Measurements from ENCODE around the gene AGBL4.
"Not testable (repeated sequence)": the region's sequence is repeated elsewhere in the genome, so short reads cannot be mapped to it uniquely, and the experiment has no call there.

The AGBL4 gene

DNA sequence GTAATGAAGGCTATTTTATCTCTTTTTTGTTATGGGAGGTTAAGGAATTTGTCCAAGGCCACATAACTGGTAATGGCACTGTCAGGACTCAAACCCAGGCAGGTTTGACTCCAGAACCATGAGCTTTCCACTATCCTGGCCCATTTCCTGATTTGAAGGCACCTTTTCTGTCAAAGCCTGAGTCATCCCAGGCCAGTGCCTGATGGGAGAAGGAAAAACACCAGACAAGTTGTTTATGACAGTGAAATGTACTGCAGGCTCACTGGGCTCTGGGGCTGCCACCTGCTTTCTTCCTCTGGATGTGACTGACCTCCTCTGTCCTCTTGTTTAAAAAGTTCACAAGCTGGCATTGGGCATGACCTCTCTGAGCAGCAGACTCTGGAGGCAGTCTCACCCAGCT, 1479.9 kb downstream of the AGBL4 start:
- H3K27me3 ChIP-seq (ENCODE audit: control insufficient read depth in 1 of 2, insufficient read depth in 2 of 2, low read length in 2 of 2), result no peaks in the 10 kb centered on the region
- no peak overlapping the region for H3K9ac ChIP-seq (ENCODE audit: low read length)
- H3K36me3 ChIP-seq (ENCODE audit: insufficient read depth, low read length), result no peaks in the 10 kb centered on the region
- no peak overlapping the region for H3K27ac ChIP-seq (ENCODE audit: low read depth, low read length)
- H3K4me3 ChIP-seq (ENCODE audit: low read depth in 1 of 2, low read length in 2 of 2), result no peak overlapping the region
- no peaks in the 10 kb centered on the region for H3K9me3 ChIP-seq (ENCODE audit: low read length)
- no peaks in the 10 kb centered on the region for H3K4me1 ChIP-seq (ENCODE audit: insufficient read depth, low read length)

- Histone ChIP-seq H3K4me3 (ENCODE audit: low read depth in 1 of 2, low read length in 2 of 2) (no peak overlapping the region), H3K36me3 (ENCODE audit: insufficient read depth, low read length) (no peaks in the 10 kb centered on the region), H3K4me1 (ENCODE audit: insufficient read depth, low read length) (no peaks in the 10 kb centered on the region), H3K9ac (ENCODE audit: low read length) (no peak overlapping the region), H3K27me3 (ENCODE audit: control insufficient read depth in 1 of 2, insufficient read depth in 2 of 2, low read length in 2 of 2) (no peaks in the 10 kb centered on the region), H3K9me3 (ENCODE audit: low read length) (no peaks in the 10 kb centered on the region), H3K27ac (ENCODE audit: low read depth, low read length) (no peak overlapping the region)
Measured at GRCh38 chr1:48540587-48540986, 1483.2 kb downstream of the AGBL4 start.

GRCh38 chr1:48536477-48536876, 1487.3 kb downstream of the AGBL4 start:
- no peaks in the 10 kb centered on the region for H3K4me1 ChIP-seq (ENCODE audit: insufficient read depth, low read length)
- H3K27me3 ChIP-seq (ENCODE audit: control insufficient read depth in 1 of 2, insufficient read depth in 2 of 2, low read length in 2 of 2), result no peaks in the 10 kb centered on the region
- no peak overlapping the region for H3K27ac ChIP-seq (ENCODE audit: low read depth, low read length)
- no peak overlapping the region for H3K4me3 ChIP-seq (ENCODE audit: low read depth in 1 of 2, low read length in 2 of 2)
- H3K9me3 ChIP-seq (ENCODE audit: low read length), result no peaks in the 10 kb centered on the region
- H3K36me3 ChIP-seq (ENCODE audit: insufficient read depth, low read length), result no peaks in the 10 kb centered on the region
- H3K9ac ChIP-seq (ENCODE audit: low read length), result no peak overlapping the region

GRCh38 chr1:48532976-48533375, 1490.8 kb downstream of the AGBL4 start:
- no peaks in the 10 kb centered on the region for H3K36me3 ChIP-seq (ENCODE audit: insufficient read depth, low read length)
- no peak overlapping the region for H3K9ac ChIP-seq (ENCODE audit: low read length)
- H3K27ac ChIP-seq (ENCODE audit: low read depth, low read length), result no peak overlapping the region
- H3K4me1 ChIP-seq (ENCODE audit: insufficient read depth, low read length), result no peaks in the 10 kb centered on the region
- no peak overlapping the region for H3K4me3 ChIP-seq (ENCODE audit: low read depth in 1 of 2, low read length in 2 of 2)
- no peaks in the 10 kb centered on the region for H3K9me3 ChIP-seq (ENCODE audit: low read length)
- H3K27me3 ChIP-seq (ENCODE audit: control insufficient read depth in 1 of 2, insufficient read depth in 2 of 2, low read length in 2 of 2), result no peaks in the 10 kb centered on the region

DNA sequence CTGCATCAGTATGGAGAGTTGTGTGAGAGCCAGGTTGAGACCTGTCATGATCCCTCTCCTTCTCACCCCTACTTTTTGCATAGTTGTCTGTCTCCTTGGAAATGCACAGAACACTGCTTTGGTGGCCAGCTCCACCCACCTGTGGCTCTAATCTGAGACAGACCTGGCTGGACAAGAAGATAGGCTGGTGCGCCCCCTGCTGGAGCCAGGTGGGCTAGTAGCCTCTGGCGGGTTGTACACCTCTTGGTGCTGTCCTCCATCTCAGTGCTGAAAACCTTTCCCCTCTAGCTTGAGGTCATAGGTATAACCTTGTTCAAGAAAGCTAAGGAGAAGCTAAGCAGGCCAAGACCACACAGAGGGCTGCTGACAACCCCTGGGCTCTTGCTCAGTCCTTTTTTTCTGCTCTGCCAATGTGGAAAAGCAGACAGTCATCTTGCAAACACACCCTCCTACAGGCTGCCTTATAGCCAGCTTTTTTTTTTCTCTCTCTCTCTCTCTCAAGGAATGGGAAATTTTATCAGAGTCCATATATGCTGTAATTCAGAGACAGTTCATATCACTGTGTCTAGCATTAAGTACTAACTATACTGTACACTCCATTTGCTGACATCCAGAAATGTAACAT, 1492.9 kb downstream of the AGBL4 start:
- Histone ChIP-seq H3K9me3 (ENCODE audit: low read length) (no peaks in the 10 kb centered on the region), H3K27me3 (ENCODE audit: control insufficient read depth in 1 of 2, insufficient read depth in 2 of 2, low read length in 2 of 2) (no peaks in the 10 kb centered on the region), H3K27ac (ENCODE audit: low read depth, low read length) (no peak overlapping the region), H3K9ac (ENCODE audit: low read length) (no peak overlapping the region), H3K36me3 (ENCODE audit: insufficient read depth, low read length) (no peaks in the 10 kb centered on the region), H3K4me1 (ENCODE audit: insufficient read depth, low read length) (peaks cover 11% of the 10 kb centered on the region), H3K4me3 (ENCODE audit: low read depth in 1 of 2, low read length in 2 of 2) (no peak overlapping the region)

DNA sequence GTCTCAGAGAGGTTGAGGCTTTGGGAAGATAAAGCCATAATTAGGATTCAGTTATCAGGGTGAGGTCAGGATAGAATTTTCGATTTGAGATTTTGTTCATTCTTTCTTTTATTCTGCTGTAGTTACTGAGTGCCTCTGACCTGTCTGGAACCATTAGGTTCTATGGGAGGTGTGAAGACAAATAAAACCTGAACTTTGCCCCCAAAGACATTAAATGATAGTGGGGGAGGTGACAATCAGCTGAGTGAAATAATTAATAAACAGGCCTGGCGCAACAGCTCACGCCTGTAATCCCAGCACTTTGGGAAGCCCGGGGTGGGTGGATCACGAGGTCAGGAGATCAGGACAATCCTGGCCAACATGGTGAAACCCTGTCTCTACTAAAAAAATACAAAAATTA, 1496.7 kb downstream of the AGBL4 start:
- Histone ChIP-seq H3K36me3 (ENCODE audit: insufficient read depth, low read length) (no peaks in the 10 kb centered on the region), H3K4me3 (ENCODE audit: low read depth in 1 of 2, low read length in 2 of 2) (no peak overlapping the region), H3K27me3 (ENCODE audit: control insufficient read depth in 1 of 2, insufficient read depth in 2 of 2, low read length in 2 of 2) (no peaks in the 10 kb centered on the region), H3K4me1 (ENCODE audit: insufficient read depth, low read length) (peaks cover 13% of the 10 kb centered on the region), H3K9ac (ENCODE audit: low read length) (no peak overlapping the region), H3K27ac (ENCODE audit: low read depth, low read length) (no peak overlapping the region), H3K9me3 (ENCODE audit: low read length) (no peaks in the 10 kb centered on the region)

GRCh38 chr1:48526008-48526710, 1497.6 kb downstream of the AGBL4 start:
- Histone ChIP-seq H3K9ac (ENCODE audit: low read length) (no peak overlapping the region), H3K4me1 (ENCODE audit: insufficient read depth, low read length) (peaks cover 13% of the 10 kb centered on the region), H3K27ac (ENCODE audit: low read depth, low read length) (no peak overlapping the region), H3K9me3 (ENCODE audit: low read length) (no peaks in the 10 kb centered on the region), H3K36me3 (ENCODE audit: insufficient read depth, low read length) (no peaks in the 10 kb centered on the region), H3K4me3 (ENCODE audit: low read depth in 1 of 2, low read length in 2 of 2) (no peak overlapping the region), H3K27me3 (ENCODE audit: control insufficient read depth in 1 of 2, insufficient read depth in 2 of 2, low read length in 2 of 2) (no peaks in the 10 kb centered on the region)

GRCh38 chr1:48524892-48525467, 1498.8 kb downstream of the AGBL4 start:
- no peaks in the 10 kb centered on the region for H3K36me3 ChIP-seq (ENCODE audit: insufficient read depth, low read length)
- no peaks in the 10 kb centered on the region for H3K9me3 ChIP-seq (ENCODE audit: low read length)
- no peak overlapping the region for H3K4me3 ChIP-seq (ENCODE audit: low read depth in 1 of 2, low read length in 2 of 2)
- H3K9ac ChIP-seq (ENCODE audit: low read length), result no peak overlapping the region
- H3K4me1 ChIP-seq (ENCODE audit: insufficient read depth, low read length), result peaks cover 13% of the 10 kb centered on the region
- no peak overlapping the region for H3K27ac ChIP-seq (ENCODE audit: low read depth, low read length)
- H3K27me3 ChIP-seq (ENCODE audit: control insufficient read depth in 1 of 2, insufficient read depth in 2 of 2, low read length in 2 of 2), result no peaks in the 10 kb centered on the region

DNA sequence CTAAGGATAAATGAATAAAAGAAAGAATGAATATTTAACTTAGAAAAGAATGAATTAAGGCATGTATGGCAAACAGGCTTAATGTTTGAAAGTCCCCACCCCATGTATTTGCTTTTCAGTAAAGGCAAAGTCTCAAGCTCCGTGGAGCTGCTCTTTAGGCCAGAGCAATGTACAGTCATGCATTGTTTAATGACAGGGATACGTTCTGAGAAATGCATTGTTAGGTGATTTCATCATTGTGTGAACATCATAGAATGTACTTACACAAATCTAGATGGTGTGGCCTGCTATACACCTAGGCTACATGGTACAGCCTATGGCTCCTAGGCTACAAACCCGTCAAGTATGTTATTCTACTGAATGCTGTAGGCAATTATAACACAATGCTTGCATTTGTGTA, 1500.2 kb downstream of the AGBL4 start:
- H3K9me3 ChIP-seq (ENCODE audit: low read length), result no peaks in the 10 kb centered on the region
- no peak overlapping the region for H3K27ac ChIP-seq (ENCODE audit: low read depth, low read length)
- no peak overlapping the region for H3K9ac ChIP-seq (ENCODE audit: low read length)
- no peaks in the 10 kb centered on the region for H3K27me3 ChIP-seq (ENCODE audit: control insufficient read depth in 1 of 2, insufficient read depth in 2 of 2, low read length in 2 of 2)
- no peaks in the 10 kb centered on the region for H3K36me3 ChIP-seq (ENCODE audit: insufficient read depth, low read length)
- peaks cover 13% of the 10 kb centered on the region for H3K4me1 ChIP-seq (ENCODE audit: insufficient read depth, low read length)
- no peak overlapping the region for H3K4me3 ChIP-seq (ENCODE audit: low read depth in 1 of 2, low read length in 2 of 2)

GRCh38 chr1:48519896-48520295, 1503.9 kb downstream of the AGBL4 start:
- H3K9ac ChIP-seq (ENCODE audit: low read length); H3K27me3 ChIP-seq (ENCODE audit: control insufficient read depth in 1 of 2, insufficient read depth in 2 of 2, low read length in 2 of 2); H3K36me3 ChIP-seq (ENCODE audit: insufficient read depth, low read length); H3K9me3 ChIP-seq (ENCODE audit: low read length); H3K4me3 ChIP-seq (ENCODE audit: low read depth in 1 of 2, low read length in 2 of 2); H3K27ac ChIP-seq (ENCODE audit: low read depth, low read length); H3K4me1 ChIP-seq (ENCODE audit: insufficient read depth, low read length): not testable (repeated sequence)

GRCh38 chr1:48506870-48507269, 1516.9 kb downstream of the AGBL4 start:
- no peaks in the 10 kb centered on the region for H3K9me3 ChIP-seq (ENCODE audit: low read length)
- H3K36me3 ChIP-seq (ENCODE audit: insufficient read depth, low read length), result no peaks in the 10 kb centered on the region
- H3K27me3 ChIP-seq (ENCODE audit: control insufficient read depth in 1 of 2, insufficient read depth in 2 of 2, low read length in 2 of 2), result no peaks in the 10 kb centered on the region
- no peak overlapping the region for H3K9ac ChIP-seq (ENCODE audit: low read length)
- no peak overlapping the region for H3K27ac ChIP-seq (ENCODE audit: low read depth, low read length)
- H3K4me3 ChIP-seq (ENCODE audit: low read depth in 1 of 2, low read length in 2 of 2), result no peak overlapping the region
- H3K4me1 ChIP-seq (ENCODE audit: insufficient read depth, low read length), result no peaks in the 10 kb centered on the region
